Stimulated activated CD8-positive, alpha-beta memory T cell treated with anti-CD3 and anti-CD28 coated beads, Interleukin-7, amount 100 ng/mL, for 48 hours (primary cell): ENCODE measurements around the gene OR2AP1.
"Not testable (repeated sequence)": the region's sequence is repeated elsewhere in the genome, so short reads cannot be mapped to it uniquely, and the experiment has no call there.

Source experiments
- DNase-seq, 2 donors: peaks; one replicate each; pipeline ENCODE4 v3.0.0-alpha.2; 2020; ENCODE audit warnings: low read depth in 1 of 2; ENCODE audit errors: extremely low read depth in 1 of 2

OR2AP1 gene

DNA sequence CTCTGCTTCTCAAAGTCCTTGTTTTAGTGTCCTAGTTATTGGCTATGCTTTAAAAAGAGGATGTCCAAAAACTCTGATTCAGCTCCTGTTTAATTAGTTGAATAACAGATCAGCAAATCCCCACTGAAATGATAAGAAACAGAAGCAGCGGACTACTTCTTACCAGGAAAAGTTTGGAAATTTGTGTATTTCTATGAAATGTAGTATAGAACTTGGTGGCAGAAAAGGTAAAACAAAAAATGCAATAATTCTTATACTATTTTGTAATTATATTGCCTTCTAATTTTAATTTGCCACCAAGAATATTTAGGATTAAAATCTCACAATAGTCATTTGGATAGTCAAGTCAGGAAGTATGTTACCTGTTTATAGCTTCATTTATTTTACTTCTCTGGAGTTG, at the start of gene OR2AP1:
Gene OR2AP1, plus strand, starts transcription at position 301 of the 400 bp plus-strand sequence. CDS start 1,947 bp downstream, outside the sequence.
- DNase-seq: no peak

DNA sequence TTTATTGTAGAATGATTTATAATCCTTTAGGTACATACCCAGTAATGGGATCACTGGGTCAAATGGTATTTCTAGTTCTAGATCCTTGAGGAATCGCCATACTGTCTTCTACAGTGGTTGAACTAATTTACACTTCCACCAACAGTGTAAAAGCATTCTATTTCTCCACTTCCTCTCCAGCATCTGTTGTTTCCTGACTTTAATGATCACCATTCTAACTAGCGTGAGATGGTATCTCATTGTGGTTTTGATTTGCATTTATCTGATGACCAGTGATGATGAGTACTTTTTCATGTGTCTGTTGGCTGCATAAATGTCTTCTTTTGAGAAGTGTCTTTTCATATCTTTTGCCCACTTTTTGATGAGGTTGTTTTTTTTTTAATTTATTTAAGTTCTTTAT, 24.0 kb upstream of the OR2AP1 start:
- DNase-seq: not testable (repeated sequence)

DNA sequence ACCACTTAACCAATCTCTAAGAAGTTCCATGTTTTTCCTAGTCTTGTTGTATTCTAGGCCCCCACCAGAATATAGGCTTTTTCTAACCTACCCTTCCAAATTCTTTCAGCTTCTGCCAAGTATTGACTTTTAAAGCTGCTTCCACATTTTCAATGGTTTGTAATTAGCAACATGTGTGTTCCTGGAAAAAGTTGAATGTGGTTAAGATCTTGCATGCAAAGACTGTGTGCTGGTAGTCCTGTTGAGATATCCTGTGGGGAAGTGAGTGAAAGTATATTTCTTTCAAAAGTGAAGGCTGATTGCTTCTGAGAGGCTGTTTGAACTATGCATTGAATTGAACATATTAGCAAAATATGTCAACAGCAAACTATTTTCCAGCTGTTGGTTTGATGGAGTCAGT, 23.5 kb upstream of the OR2AP1 start:
- DNase-seq: no peak

DNA sequence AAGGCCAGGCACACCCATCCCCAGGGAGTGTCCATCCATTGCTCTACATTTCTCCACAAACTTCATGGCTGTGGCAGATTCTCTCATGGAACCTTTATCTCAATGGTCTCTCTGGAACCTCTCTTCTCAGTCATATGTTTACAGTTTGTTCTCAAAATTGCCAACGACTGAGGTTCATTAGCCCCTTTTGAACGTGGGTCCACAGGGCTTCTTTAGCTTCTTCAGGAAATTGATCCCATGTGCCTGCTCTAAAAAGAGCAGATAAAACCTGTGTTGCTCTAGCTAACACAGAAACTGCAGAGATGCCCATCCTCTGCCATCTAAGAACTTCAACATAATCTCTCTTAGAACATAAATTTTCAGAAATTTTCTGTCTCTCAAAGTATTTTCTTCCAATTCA, 23.0 kb upstream of the OR2AP1 start, which contains the start of gene OR6C4:
Gene OR6C4, plus strand, starts transcription at position 301 of the 400 bp plus-strand sequence. CDS start 1,625 bp downstream, outside the sequence.
- DNase-seq: no peak

DNA sequence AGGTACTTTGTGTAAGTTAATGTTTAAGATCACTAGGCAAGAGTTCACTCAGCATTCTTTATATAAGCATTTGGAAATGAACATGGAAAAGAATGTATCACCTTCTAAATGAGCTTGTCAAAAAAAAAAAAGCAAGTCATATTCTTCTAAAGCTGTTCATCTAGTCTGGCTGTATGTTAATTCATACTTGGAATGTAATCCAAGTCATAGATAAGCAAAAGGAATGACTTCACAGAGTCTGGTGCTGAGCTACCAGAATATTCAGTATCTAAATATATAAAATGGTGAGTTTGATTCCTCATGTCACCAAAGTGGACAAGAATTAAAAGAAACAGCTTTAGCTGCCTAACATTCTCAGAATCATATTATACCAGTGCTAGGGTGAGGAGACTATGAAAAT, 18.0 kb upstream of the OR2AP1 start:
- DNase-seq: no peak

DNA sequence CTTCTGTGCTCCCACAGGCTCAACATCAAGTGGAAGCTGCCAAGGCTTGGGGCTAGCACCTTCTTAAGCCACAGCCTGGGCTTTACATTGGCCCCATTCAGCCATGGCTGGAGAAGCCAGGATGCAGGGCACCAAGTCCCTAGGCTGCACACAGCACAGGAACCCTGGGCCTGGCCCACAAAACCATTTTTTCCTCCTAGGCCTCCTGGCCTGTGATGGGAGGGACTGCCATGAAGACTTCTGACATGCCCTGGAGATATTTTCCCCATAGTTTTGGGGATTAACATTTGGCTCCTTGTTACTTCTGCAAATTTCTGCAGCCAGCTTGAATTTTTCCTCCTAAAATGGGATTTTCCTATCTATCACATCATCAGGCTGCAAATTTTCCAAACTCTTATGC, 2.2 kb upstream of the OR2AP1 start:
- DNase-seq: not testable (repeated sequence)

DNA sequence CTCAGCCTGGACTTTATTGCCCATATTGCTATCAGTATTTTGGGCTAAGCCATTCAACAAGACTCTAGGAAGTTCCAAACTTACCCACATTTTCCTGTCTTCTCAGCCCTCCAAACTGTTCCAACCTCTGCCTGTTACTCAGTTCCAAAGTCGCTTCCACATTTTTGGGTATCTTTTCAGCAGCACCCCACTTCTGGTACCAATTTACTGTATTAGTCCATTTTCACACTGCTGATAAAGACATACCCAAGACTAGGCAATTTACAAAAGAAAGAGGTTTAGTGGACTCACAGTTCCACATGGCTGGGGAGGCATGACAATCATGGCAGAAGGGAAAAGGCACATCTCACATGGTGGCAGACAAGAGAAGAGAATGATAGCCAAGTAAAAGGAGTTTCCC, 1.6 kb upstream of the OR2AP1 start:
- not testable (repeated sequence) for DNase-seq

DNA sequence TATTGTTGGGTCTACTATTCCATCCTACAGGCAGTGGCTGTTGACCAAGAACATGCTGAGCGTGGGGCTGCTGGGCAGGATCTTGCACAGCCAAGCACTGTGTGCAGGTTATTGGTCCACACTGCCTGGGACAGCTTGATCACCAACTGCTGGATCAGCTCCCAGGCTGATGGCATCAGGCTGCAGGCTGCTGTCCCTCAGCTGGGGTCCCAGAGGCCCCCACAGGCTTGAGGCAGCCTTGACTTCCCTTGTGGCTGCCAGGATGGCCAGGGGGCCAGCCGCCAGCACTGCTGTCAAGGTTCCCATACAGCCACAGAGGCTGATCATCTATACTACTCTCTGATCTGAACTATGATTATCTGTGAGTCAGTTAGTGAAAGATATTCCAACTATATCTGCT, 9.8 kb downstream of the OR2AP1 start:
- no peak for DNase-seq

DNA sequence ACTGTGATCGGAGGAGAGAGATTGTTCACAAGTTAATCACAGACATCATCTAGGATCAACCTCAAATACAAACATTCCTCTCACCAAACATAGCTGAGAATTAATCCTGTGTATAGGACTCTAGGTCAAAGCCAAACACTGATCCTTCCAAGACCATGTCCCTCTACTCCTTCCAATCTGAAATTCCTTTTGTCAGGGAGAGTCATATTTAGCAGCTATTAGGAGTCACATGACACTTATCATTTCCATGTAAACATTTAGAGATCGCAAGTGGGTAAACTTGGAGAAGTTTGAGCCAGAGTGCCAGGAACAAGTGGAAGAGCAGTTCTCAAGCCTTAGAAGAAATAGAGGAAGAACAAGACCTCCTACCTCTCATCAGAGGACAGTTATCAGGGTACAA, 13.5 kb downstream of the OR2AP1 start:
- DNase-seq: no peak

DNA sequence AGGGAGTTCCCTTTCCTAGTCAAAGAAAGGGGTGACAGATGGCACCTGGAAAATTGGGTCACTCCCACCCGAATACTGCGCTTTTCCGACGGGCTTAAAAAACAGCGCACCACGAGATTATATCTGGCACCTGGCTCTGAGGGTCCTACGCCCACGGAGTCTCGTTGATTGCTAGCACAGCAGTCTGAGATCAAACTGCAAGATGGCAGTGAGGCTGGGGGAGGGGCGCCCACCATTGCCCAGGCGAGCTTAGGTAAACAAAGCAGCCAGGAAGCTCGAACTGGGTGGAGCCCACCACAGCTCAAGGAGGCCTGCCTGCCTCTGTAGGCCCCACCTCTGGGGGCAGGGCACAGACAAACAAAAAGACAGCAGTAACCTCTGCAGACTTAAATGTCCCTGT, 17.9 kb downstream of the OR2AP1 start:
- not testable (repeated sequence) for DNase-seq

DNA sequence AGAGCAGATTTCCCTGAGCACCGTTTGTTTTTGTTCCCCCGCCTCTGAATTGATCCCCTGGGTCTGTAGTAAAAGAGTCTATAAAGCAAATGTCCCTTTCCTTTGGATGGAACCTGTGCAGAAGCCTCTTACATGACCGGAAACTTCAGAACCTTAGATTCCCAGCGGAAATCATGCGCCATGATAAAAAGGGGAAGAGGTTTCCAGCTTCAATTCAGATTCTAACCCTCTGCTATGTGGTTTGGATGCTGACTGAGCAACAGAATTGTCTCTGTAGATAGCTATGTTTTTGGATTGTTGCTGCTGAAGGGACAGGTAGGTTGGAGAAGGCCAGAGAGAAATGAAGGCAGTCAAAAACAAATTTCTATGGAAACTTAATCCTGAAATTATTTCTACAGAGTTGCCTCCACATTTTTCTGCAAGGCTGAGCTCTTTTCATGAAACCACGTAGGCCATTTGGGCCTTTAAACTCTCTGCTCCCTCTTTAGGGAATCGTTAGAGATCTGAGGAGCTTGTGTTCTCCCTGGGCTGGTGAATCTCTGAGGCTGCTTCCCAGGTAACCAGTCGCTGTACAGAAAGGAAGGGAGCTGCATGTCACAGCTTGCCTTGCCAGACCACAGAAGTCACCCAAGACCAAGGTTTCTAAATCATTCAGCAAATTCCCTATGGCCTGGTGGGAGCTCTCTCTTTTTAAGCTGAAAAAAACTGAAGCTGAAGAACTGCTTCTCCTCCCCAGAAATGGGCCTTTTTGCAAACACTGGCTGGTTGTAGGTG, 35.7 kb downstream of the OR2AP1 start:
- DNase-seq: no peak

DNA sequence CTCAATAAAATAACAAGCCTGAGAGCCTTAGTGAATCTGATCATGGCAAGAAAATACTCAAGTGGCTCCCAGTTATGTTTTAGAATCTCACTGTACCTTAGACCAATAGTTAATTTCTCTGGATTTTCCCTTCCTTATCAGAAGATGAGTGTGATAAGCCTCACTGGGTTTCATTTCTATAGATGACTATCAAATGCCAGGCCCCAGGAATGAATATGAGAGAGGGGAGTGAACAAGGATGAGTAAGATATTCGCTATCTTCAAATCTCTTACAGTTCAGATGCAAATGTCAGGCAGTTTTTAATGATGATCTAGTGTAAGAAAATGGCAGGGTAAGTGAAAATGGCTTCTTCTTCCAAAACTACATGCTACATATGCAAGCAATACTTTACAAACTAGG, 38.3 kb downstream of the OR2AP1 start:
- DNase-seq: no peak

DNA sequence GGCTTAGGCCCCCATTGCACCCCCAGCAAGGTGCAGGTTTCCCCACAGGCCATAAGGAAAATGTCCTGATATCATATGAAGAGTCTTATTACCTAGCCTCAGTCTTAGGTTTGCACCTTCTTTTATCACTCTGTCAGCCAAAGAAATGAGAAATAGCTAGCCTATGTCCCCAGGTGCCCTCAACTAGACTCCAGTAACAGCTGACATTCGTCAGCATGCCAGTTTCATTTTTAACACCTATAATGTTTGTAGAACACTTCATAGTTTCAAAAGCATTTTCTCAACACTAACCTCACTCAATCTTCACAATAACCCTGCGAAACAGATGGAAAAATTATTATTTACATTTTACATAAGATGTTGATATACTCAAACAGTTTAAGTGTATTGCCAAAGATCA, 40.4 kb downstream of the OR2AP1 start:
- no peak for DNase-seq

DNA sequence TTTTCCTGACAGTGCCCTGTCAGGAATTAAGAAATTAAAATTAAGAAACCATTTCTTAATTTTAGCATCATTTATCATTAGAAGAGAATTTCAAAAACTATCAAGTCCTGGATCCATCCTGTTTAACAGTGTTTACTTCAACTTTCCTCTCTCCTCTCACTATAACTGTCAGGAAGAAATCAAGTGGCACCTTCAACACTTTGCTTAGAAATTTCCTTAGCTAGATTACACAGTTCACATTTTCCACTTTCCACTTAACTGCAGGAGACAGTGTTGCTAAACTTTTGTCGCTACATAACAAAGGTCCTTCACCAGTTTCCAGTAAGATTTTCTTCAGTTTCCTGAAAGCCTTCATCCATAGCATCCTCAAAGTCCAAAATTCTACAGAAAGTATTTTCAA, 42.5 kb downstream of the OR2AP1 start:
- DNase-seq: no peak

DNA sequence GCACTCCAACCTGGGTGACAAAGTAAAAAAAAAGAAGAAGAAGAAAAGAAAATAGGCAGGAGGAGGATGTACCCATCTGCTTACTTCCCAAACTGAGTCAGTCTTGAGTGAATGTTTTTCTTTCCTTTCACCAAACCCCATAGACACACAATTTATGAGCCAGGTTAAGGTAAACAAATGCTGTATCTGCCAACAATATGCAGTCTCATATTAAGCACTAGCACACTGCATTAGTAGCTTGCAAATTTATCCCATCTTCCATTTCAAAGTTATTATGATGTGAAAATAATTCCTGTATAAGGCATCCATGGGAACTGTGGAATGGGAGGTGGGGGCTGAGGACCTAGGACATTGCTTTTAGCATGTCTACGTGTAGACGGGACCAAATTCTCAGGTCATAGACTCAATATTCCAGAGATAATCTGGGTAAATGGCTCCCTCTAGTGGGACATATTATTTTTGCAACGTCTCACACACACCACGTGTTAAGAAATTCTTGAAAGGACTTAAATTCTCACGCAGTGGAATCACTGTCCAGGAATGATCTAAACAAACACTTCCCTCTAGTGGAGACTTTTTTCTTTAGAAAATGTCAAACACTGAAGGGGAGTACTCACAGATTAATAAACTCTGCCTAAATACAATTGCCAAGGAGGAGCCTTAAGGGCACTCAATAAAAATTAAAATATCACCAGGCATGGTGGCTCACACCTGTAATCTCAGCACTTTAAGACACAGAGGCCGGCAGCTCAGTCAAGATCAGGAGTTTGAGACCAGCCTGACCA, 47.3 kb downstream of the OR2AP1 start:
- no peak for DNase-seq

DNA sequence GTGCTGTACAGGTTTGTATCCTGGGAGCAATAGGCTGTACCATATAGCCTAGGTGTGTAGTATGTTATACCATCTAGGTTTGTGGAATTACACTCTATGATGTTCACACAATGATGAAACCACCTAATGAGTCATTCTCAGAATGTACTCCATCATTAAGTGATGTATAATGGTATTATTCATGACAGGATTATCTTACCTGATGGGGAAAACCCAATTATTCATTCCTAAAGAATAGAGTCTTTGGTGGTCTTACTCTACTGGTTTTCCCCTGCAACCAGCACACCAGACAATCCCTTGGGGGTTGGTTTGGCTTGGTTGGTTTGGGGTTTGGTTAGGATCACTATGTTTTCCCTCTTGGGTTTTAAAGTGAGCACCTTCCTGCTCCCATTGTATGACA, 51.8 kb downstream of the OR2AP1 start:
- no peak for DNase-seq
